K562 (cell line): ENCODE results near the gene HNRNPLL. TPM values are rescaled to one million over a fixed set of nuclear protein-coding genes. Genes with fewer than 3 reads are reported as not detected.

Source experiments
- POLR2G ChIP-seq: fragments of 200-400 bp; formaldehyde crosslinking; IDR thresholded peaks from 2 replicates; pipeline ENCODE4 v1.6.1; 2017; ENCODE audit warnings: low read depth, mild to moderate bottlenecking, antibody characterized with exemption, low read length, moderate library complexity
- TOE1 ChIP-seq, 2 experiments: fragments of 450-650 bp in 1 of 2; sonication (generic) in 1 of 2; formaldehyde crosslinking in 1 of 2; IDR thresholded peaks; 2 replicates each; pipeline versions ENCODE4 v1.7.1 to v1.8.0; 2016 to 2022; ENCODE audit warnings: borderline replicate concordance in 2 of 2, mild to moderate bottlenecking in 2 of 2, antibody characterized with exemption in 1 of 2, inconsistent platforms in 1 of 2, low read depth in 1 of 2, missing genetic modification reagents in 1 of 2, moderate library complexity in 1 of 2
- ZBTB7A ChIP-seq: IDR thresholded peaks from 2 replicates; pipeline ENCODE4 v1.6.1; 2011; ENCODE audit warnings: low read depth, mild to moderate bottlenecking, low read length, moderate library complexity, borderline replicate concordance; ENCODE audit not compliant: control insufficient read depth
- polyA plus RNA-seq, 8 experiments: library from polyadenylated mRNA; depleted of rRNA in 4 of 8; stranded (reverse) in 5 of 8; unstranded in 3 of 8; fragments of >200 nt; fragmentation: Nextera tagmentation in 2 of 8; fragmentation: Illumina TruSeq in 1 of 8; extraction: Ambion mirVana in 2 of 8; extraction: Trizol in 1 of 8; gene quantifications; 2 replicates each; pipeline versions ENCODE4 v1.2.1 to v1.2.3, GENCODE V29; 2011 to 2014; ENCODE audit warnings: inconsistent platforms in 1 of 8, missing spikeins in 1 of 8
- total RNA-seq, 7 experiments: library from RNA; depleted of rRNA in 6 of 7; stranded (reverse); fragments of >200 nt in 6 of 7; fragmentation: Illumina TruSeq in 2 of 7; extraction: Trizol in 2 of 7; gene quantifications; 2 replicates each; pipeline versions ENCODE4 v1.2.1 to v1.2.3, GENCODE V29; 2011 to 2021; ENCODE audit warnings: low replicate concordance in 1 of 7
- TF ChIP-seq, protein P1 (sequence below), 2 experiments: fragments of 450-650 bp in 1 of 2; sonication (generic) in 1 of 2; formaldehyde crosslinking in 1 of 2; IDR thresholded peaks; 2 replicates each; pipeline versions ENCODE4 v1.7.1 to v1.9.0; 2016 to 2022; ENCODE audit warnings: inconsistent platforms in 1 of 2, mild to moderate bottlenecking in 1 of 2, missing genetic modification reagents in 1 of 2
- TF ChIP-seq, protein P2 (sequence below): fragments of 250-450 bp; sonication (Bioruptor Pico); IDR thresholded peaks from 2 replicates; pipeline ENCODE4 v1.4.0; 2020; ENCODE audit warnings: mild to moderate bottlenecking, moderate library complexity, borderline replicate concordance
- TF ChIP-seq, protein P3 (sequence below): sonication (generic); formaldehyde crosslinking; IDR thresholded peaks from 2 replicates; pipeline ENCODE4 v1.4.0; 2020; ENCODE audit warnings: mild to moderate bottlenecking, missing genetic modification reagents
- TF ChIP-seq, protein P4 (sequence below): sonication (generic); formaldehyde crosslinking; IDR thresholded peaks from 2 replicates; pipeline ENCODE4 v1.8.0; 2022; ENCODE audit warnings: missing genetic modification reagents, mild to moderate bottlenecking, borderline replicate concordance

The HNRNPLL gene
- total and polyA plus RNA-seq, 9 of the 15 experiments (the other 6 are each of a cell fraction or from before 2014, with no cell fraction given) = 19.8 to 135 (median 57.8) TPM

GRCh38 chr2:38535744-38536506 lies 66.8 kb downstream of the HNRNPLL start (continued):
- TF ChIP-seq, protein P1, sequence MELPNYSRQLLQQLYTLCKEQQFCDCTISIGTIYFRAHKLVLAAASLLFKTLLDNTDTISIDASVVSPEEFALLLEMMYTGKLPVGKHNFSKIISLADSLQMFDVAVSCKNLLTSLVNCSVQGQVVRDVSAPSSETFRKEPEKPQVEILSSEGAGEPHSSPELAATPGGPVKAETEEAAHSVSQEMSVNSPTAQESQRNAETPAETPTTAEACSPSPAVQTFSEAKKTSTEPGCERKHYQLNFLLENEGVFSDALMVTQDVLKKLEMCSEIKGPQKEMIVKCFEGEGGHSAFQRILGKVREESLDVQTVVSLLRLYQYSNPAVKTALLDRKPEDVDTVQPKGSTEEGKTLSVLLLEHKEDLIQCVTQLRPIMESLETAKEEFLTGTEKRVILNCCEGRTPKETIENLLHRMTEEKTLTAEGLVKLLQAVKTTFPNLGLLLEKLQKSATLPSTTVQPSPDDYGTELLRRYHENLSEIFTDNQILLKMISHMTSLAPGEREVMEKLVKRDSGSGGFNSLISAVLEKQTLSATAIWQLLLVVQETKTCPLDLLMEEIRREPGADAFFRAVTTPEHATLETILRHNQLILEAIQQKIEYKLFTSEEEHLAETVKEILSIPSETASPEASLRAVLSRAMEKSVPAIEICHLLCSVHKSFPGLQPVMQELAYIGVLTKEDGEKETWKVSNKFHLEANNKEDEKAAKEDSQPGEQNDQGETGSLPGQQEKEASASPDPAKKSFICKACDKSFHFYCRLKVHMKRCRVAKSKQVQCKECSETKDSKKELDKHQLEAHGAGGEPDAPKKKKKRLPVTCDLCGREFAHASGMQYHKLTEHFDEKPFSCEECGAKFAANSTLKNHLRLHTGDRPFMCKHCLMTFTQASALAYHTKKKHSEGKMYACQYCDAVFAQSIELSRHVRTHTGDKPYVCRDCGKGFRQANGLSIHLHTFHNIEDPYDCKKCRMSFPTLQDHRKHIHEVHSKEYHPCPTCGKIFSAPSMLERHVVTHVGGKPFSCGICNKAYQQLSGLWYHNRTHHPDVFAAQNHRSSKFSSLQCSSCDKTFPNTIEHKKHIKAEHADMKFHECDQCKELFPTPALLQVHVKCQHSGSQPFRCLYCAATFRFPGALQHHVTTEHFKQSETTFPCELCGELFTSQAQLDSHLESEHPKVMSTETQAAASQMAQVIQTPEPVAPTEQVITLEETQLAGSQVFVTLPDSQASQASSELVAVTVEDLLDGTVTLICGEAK (IDR thresholded peaks at IDR 0.05) = peak; percentile 41; the same call in 1 of the 2 replicates
- TF ChIP-seq, protein P1 (CRISPR knock-in tag; IDR thresholded peaks at IDR 0.05) = no peak
- TF ChIP-seq, protein P2, sequence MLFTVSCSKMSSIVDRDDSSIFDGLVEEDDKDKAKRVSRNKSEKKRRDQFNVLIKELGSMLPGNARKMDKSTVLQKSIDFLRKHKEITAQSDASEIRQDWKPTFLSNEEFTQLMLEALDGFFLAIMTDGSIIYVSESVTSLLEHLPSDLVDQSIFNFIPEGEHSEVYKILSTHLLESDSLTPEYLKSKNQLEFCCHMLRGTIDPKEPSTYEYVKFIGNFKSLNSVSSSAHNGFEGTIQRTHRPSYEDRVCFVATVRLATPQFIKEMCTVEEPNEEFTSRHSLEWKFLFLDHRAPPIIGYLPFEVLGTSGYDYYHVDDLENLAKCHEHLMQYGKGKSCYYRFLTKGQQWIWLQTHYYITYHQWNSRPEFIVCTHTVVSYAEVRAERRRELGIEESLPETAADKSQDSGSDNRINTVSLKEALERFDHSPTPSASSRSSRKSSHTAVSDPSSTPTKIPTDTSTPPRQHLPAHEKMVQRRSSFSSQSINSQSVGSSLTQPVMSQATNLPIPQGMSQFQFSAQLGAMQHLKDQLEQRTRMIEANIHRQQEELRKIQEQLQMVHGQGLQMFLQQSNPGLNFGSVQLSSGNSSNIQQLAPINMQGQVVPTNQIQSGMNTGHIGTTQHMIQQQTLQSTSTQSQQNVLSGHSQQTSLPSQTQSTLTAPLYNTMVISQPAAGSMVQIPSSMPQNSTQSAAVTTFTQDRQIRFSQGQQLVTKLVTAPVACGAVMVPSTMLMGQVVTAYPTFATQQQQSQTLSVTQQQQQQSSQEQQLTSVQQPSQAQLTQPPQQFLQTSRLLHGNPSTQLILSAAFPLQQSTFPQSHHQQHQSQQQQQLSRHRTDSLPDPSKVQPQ (CRISPR knock-in tag) = no peak
- TF ChIP-seq POLR2G (0 out of 2 replicates have a peak, but pooled peaks have one; percentile 16), ZBTB7A (peak; percentile 75; the same call in 1 of the 2 replicates), TOE1 (IDR thresholded peaks at IDR 0.05; ENCODE audit: borderline replicate concordance) (no peak), TOE1 (CRISPR knock-in tag; IDR thresholded peaks at IDR 0.05; ENCODE audit: borderline replicate concordance, low read depth) (no peak)
- TF ChIP-seq, protein P3, sequence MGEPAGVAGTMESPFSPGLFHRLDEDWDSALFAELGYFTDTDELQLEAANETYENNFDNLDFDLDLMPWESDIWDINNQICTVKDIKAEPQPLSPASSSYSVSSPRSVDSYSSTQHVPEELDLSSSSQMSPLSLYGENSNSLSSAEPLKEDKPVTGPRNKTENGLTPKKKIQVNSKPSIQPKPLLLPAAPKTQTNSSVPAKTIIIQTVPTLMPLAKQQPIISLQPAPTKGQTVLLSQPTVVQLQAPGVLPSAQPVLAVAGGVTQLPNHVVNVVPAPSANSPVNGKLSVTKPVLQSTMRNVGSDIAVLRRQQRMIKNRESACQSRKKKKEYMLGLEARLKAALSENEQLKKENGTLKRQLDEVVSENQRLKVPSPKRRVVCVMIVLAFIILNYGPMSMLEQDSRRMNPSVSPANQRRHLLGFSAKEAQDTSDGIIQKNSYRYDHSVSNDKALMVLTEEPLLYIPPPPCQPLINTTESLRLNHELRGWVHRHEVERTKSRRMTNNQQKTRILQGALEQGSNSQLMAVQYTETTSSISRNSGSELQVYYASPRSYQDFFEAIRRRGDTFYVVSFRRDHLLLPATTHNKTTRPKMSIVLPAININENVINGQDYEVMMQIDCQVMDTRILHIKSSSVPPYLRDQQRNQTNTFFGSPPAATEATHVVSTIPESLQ (CRISPR knock-in tag) = no peak
- TF ChIP-seq, protein P4, sequence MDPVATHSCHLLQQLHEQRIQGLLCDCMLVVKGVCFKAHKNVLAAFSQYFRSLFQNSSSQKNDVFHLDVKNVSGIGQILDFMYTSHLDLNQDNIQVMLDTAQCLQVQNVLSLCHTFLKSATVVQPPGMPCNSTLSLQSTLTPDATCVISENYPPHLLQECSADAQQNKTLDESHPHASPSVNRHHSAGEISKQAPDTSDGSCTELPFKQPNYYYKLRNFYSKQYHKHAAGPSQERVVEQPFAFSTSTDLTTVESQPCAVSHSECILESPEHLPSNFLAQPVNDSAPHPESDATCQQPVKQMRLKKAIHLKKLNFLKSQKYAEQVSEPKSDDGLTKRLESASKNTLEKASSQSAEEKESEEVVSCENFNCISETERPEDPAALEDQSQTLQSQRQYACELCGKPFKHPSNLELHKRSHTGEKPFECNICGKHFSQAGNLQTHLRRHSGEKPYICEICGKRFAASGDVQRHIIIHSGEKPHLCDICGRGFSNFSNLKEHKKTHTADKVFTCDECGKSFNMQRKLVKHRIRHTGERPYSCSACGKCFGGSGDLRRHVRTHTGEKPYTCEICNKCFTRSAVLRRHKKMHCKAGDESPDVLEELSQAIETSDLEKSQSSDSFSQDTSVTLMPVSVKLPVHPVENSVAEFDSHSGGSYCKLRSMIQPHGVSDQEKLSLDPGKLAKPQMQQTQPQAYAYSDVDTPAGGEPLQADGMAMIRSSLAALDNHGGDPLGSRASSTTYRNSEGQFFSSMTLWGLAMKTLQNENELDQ (CRISPR knock-in tag) = no peak
